Measurements from ENCODE around the gene TXNIP. TPM values are rescaled to one million over a fixed set of nuclear protein-coding genes. Genes with fewer than 3 reads are reported as not detected.
A peak's percentile ranks its signal among the peaks of the same experiment; 100 is the strongest.

The TXNIP gene
- total and polyA plus RNA-seq, 2 experiments from 2014 or later, result 22.8 to 29.1 TPM

GRCh38 chr1:145978854-145979745 lies 17.3 kb downstream of the TXNIP start:
- Mint-ChIP-seq H3K4me3 (no peak overlapping the region), H3K9me3 (no peaks in the 10 kb centered on the region), H3K27ac (no peak overlapping the region), H3K4me1 (peaks cover 9% of the 10 kb centered on the region), H3K36me3 (ENCODE audit: low read depth) (no peaks in the 10 kb centered on the region), H3K27me3 (ENCODE audit: insufficient read depth, low read depth, poor library complexity) (peaks cover 2% of the 10 kb centered on the region)
- peaks cover 17% of the 10 kb centered on the region for H3K4me1 ChIP-seq (ENCODE audit: insufficient read depth)
- H3K27ac ChIP-seq (ENCODE audit: low read depth), result peak overlapping the region; percentile 91
- no peaks in the 10 kb centered on the region for H3F3A ChIP-seq (replicated peaks; ENCODE audit: low read depth)
- no peaks in the 10 kb centered on the region for H3K36me3 ChIP-seq (ENCODE audit: insufficient read depth)
- no peak for TF ChIP-seq NANOG (IDR thresholded peaks at IDR 0.05; ENCODE audit: borderline replicate concordance)
- TF ChIP-seq STAT1 (IDR thresholded peaks at IDR 0.05; ENCODE audit: unreplicated experiment), result no peak
- TF ChIP-seq, protein P1, sequence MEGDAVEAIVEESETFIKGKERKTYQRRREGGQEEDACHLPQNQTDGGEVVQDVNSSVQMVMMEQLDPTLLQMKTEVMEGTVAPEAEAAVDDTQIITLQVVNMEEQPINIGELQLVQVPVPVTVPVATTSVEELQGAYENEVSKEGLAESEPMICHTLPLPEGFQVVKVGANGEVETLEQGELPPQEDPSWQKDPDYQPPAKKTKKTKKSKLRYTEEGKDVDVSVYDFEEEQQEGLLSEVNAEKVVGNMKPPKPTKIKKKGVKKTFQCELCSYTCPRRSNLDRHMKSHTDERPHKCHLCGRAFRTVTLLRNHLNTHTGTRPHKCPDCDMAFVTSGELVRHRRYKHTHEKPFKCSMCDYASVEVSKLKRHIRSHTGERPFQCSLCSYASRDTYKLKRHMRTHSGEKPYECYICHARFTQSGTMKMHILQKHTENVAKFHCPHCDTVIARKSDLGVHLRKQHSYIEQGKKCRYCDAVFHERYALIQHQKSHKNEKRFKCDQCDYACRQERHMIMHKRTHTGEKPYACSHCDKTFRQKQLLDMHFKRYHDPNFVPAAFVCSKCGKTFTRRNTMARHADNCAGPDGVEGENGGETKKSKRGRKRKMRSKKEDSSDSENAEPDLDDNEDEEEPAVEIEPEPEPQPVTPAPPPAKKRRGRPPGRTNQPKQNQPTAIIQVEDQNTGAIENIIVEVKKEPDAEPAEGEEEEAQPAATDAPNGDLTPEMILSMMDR (conservative IDR thresholded peaks at IDR 0.05; ENCODE audit: low read depth in 2 of 2), result peak; percentile 51 to 54
- TF ChIP-seq, protein P2, sequence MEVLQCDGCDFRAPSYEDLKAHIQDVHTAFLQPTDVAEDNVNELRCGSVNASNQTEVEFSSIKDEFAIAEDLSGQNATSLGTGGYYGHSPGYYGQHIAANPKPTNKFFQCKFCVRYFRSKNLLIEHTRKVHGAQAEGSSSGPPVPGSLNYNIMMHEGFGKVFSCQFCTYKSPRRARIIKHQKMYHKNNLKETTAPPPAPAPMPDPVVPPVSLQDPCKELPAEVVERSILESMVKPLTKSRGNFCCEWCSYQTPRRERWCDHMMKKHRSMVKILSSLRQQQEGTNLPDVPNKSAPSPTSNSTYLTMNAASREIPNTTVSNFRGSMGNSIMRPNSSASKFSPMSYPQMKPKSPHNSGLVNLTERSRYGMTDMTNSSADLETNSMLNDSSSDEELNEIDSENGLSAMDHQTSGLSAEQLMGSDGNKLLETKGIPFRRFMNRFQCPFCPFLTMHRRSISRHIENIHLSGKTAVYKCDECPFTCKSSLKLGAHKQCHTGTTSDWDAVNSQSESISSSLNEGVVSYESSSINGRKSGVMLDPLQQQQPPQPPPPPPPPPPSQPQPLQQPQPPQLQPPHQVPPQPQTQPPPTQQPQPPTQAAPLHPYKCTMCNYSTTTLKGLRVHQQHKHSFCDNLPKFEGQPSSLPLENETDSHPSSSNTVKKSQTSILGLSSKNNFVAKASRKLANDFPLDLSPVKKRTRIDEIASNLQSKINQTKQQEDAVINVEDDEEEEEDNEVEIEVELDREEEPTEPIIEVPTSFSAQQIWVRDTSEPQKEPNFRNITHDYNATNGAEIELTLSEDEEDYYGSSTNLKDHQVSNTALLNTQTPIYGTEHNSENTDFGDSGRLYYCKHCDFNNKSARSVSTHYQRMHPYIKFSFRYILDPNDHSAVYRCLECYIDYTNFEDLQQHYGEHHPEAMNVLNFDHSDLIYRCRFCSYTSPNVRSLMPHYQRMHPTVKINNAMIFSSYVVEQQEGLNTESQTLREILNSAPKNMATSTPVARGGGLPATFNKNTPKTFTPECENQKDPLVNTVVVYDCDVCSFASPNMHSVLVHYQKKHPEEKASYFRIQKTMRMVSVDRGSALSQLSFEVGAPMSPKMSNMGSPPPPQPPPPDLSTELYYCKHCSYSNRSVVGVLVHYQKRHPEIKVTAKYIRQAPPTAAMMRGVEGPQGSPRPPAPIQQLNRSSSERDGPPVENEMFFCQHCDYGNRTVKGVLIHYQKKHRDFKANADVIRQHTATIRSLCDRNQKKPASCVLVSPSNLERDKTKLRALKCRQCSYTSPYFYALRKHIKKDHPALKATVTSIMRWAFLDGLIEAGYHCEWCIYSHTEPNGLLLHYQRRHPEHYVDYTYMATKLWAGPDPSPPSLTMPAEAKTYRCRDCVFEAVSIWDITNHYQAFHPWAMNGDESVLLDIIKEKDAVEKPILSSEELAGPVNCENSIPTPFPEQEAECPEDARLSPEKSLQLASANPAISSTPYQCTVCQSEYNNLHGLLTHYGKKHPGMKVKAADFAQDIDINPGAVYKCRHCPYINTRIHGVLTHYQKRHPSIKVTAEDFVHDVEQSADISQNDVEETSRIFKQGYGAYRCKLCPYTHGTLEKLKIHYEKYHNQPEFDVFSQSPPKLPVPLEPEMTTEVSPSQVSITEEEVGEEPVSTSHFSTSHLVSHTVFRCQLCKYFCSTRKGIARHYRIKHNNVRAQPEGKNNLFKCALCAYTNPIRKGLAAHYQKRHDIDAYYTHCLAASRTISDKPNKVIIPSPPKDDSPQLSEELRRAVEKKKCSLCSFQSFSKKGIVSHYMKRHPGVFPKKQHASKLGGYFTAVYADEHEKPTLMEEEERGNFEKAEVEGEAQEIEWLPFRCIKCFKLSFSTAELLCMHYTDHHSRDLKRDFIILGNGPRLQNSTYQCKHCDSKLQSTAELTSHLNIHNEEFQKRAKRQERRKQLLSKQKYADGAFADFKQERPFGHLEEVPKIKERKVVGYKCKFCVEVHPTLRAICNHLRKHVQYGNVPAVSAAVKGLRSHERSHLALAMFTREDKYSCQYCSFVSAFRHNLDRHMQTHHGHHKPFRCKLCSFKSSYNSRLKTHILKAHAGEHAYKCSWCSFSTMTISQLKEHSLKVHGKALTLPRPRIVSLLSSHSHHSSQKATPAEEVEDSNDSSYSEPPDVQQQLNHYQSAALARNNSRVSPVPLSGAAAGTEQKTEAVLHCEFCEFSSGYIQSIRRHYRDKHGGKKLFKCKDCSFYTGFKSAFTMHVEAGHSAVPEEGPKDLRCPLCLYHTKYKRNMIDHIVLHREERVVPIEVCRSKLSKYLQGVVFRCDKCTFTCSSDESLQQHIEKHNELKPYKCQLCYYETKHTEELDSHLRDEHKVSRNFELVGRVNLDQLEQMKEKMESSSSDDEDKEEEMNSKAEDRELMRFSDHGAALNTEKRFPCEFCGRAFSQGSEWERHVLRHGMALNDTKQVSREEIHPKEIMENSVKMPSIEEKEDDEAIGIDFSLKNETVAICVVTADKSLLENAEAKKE (CRISPR knock-in tag; IDR thresholded peaks at IDR 0.05), result no peak
- no peak for TF ChIP-seq ZNF114 (CRISPR knock-in tag; IDR thresholded peaks at IDR 0.05)
- TF ChIP-seq, protein P3, sequence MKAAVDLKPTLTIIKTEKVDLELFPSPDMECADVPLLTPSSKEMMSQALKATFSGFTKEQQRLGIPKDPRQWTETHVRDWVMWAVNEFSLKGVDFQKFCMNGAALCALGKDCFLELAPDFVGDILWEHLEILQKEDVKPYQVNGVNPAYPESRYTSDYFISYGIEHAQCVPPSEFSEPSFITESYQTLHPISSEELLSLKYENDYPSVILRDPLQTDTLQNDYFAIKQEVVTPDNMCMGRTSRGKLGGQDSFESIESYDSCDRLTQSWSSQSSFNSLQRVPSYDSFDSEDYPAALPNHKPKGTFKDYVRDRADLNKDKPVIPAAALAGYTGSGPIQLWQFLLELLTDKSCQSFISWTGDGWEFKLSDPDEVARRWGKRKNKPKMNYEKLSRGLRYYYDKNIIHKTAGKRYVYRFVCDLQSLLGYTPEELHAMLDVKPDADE (IDR thresholded peaks at IDR 0.05), result no peak
- no peak for TF ChIP-seq EZH2 (IDR thresholded peaks at IDR 0.05; ENCODE audit: low read depth, unreplicated experiment)
- TF ChIP-seq CREB1 (CRISPR knock-in tag; IDR thresholded peaks at IDR 0.05; ENCODE audit: low read depth), result peak; percentile 54; the same call in 1 of the 2 replicates
- no peak for TF ChIP-seq EZH2phosphoT487 (IDR thresholded peaks at IDR 0.05; ENCODE audit: unreplicated experiment)
- TF ChIP-seq JUNB (IDR thresholded peaks at IDR 0.05; ENCODE audit: unreplicated experiment), result no peak
- no peak for TF ChIP-seq ZNF331 (CRISPR knock-in tag; IDR thresholded peaks at IDR 0.05; ENCODE audit: low read depth)
- no peak for TF ChIP-seq REST (IDR thresholded peaks at IDR 0.05; ENCODE audit: unreplicated experiment)
- TF ChIP-seq POLR2AphosphoS5 (IDR thresholded peaks at IDR 0.05; ENCODE audit: low read depth), result peak; percentile 51; the same call in 1 of the 2 replicates
- no peak overlapping the region for H2AFZ ChIP-seq
- ATAC-seq (peak; percentile 94), DNase-seq (ENCODE audit: low spot score) (peak; percentile 98)
- no peaks in the 10 kb centered on the region for H3K79me2 ChIP-seq (replicated peaks; ENCODE audit: insufficient read depth)
- H3K4me2 ChIP-seq, result peak overlapping the region; percentile 54
- no peaks in the 10 kb centered on the region for H4K20me1 ChIP-seq (replicated peaks; ENCODE audit: insufficient read depth)
- no peaks in the 10 kb centered on the region for H3K9me2 ChIP-seq (ENCODE audit: insufficient read depth)
- H3K4me3 ChIP-seq, result peak overlapping the region; percentile 36
- H3K27me3 ChIP-seq (ENCODE audit: insufficient read depth), result no peaks in the 10 kb centered on the region
